Measurements from ENCODE around the gene CCND1.

- TF ChIP-seq POLR2A (IDR thresholded peaks at IDR 0.05) (peak; percentile 35), CTCF (IDR thresholded peaks at IDR 0.05) (peak; percentile 90 to 98 (median 92))
Measured at GRCh38 chr11:69642913-69643632, 2.1 kb downstream of the CCND1 start.

All from right lobe of liver (tissue), 4 donors.